ENCODE measurements around the gene TIAM1.

Gene TIAM1

DNA sequence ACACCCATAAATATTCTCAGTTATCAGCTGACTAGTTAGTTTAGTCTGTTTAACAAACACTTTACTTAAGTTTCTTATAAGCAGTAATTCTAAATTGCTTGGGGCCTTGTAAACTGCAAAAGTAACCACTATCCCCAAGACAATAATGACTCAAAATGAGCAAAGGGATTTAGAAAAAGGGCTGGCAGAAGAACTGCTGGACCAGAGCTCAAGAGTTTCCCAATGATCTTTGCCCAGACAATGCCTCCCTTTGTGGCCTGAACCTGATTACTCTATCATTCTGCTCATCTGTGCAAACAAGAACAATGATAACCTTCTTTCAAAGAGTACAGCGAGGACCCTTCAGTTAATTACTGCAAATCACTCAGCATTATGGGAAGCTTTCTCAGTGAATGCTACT, 123.5 kb downstream of the TIAM1 start:
- no peaks in the 10 kb centered on the region for H3K27me3 ChIP-seq (ENCODE audit: control insufficient read depth in 1 of 2, insufficient read depth in 2 of 2, low read length in 2 of 2)
- no peak overlapping the region for H3K27ac ChIP-seq (ENCODE audit: low read depth, low read length)
- H3K4me1 ChIP-seq (ENCODE audit: control insufficient read depth in 1 of 2, insufficient read depth in 2 of 2, low read length in 2 of 2): no peaks in the 10 kb centered on the region

DNA sequence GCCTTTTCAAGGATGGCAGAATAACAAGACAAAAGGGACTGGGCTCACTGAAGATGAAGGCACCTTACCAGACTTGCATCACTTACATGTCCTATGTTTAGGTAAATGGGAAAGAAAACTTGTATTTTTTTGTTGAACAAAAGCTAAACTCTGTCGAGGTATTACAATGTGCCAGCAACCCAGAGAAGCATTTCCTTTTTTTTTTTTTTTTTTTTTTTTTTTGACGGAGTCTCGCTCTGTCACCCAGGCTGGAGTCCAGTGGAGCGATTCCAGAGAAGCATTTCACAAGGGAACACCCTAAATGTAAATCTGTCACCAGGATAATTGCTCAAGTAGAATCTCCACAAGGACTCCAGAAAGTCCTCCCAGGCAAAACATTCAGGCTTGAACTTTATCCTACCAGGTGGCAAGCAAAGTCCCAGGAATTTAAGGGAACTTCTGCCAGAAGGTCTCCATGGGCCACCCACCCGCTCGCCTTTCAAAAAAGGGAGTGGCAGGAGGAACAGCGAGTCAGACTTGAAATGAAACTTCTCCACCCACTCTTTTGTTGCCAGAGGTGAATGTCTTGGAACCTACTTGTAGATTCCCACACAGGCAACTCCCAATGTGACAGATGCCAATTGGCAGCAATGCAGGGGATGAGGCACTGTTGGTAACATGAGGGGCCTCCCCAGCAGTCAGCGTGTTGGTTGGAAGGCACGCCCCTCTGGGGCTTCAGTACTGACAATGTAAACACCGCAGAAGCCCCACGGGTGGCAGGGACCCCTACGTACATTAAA, 125.0 kb downstream of the TIAM1 start:
- H3K4me1 ChIP-seq (ENCODE audit: control insufficient read depth in 1 of 2, insufficient read depth in 2 of 2, low read length in 2 of 2): no peaks in the 10 kb centered on the region
- no peaks in the 10 kb centered on the region for H3K9me3 ChIP-seq (ENCODE audit: control insufficient read depth in 1 of 2, low read length in 2 of 2)
- H3K4me3 ChIP-seq (ENCODE audit: low read depth in 1 of 2, low read length in 2 of 2): no peak overlapping the region
- no peaks in the 10 kb centered on the region for H3K27me3 ChIP-seq (ENCODE audit: control insufficient read depth in 1 of 2, insufficient read depth in 2 of 2, low read length in 2 of 2)
- H3K27ac ChIP-seq (ENCODE audit: low read depth, low read length): no peak overlapping the region
- H3K36me3 ChIP-seq (ENCODE audit: control insufficient read depth in 1 of 2, insufficient read depth in 2 of 2, low read length in 2 of 2): no peaks in the 10 kb centered on the region
- no peak overlapping the region for H3K9ac ChIP-seq (ENCODE audit: low read depth in 1 of 2, low read length in 2 of 2)

More for the DNA sequence above, 123.5 kb downstream of the TIAM1 start:
- Histone ChIP-seq H3K9me3 (ENCODE audit: control insufficient read depth in 1 of 2, low read length in 2 of 2) (no peaks in the 10 kb centered on the region), H3K4me3 (ENCODE audit: low read depth in 1 of 2, low read length in 2 of 2) (no peak overlapping the region), H3K36me3 (ENCODE audit: control insufficient read depth in 1 of 2, insufficient read depth in 2 of 2, low read length in 2 of 2) (no peaks in the 10 kb centered on the region), H3K9ac (ENCODE audit: low read depth in 1 of 2, low read length in 2 of 2) (no peak overlapping the region)

DNA sequence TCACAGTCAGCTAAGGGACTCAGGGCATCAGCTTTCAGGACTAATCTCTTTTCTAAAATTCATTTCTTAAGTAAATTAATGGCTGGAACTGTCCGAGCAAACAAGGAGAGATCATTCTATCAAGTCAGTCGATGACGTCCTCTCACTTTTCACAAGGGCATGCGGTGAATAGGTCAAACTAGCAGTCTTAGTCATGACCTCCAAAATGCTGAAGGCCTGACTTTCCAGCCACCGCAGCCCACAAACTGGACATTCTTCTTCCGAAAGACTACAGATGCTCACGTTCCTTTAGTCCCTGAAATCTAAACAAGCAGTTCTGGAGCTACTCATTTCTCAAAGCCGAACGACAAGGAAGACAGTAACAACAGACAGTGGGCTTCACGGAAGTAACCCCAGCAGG, 127.9 kb downstream of the TIAM1 start:
- no peaks in the 10 kb centered on the region for H3K36me3 ChIP-seq (ENCODE audit: control insufficient read depth in 1 of 2, insufficient read depth in 2 of 2, low read length in 2 of 2)
- no peaks in the 10 kb centered on the region for H3K27me3 ChIP-seq (ENCODE audit: control insufficient read depth in 1 of 2, insufficient read depth in 2 of 2, low read length in 2 of 2)
- no peak overlapping the region for H3K4me3 ChIP-seq (ENCODE audit: low read depth in 1 of 2, low read length in 2 of 2)
- H3K9me3 ChIP-seq (ENCODE audit: control insufficient read depth in 1 of 2, low read length in 2 of 2): no peaks in the 10 kb centered on the region
- H3K4me1 ChIP-seq (ENCODE audit: control insufficient read depth in 1 of 2, insufficient read depth in 2 of 2, low read length in 2 of 2): no peaks in the 10 kb centered on the region
- no peak overlapping the region for H3K9ac ChIP-seq (ENCODE audit: low read depth in 1 of 2, low read length in 2 of 2)
- H3K27ac ChIP-seq (ENCODE audit: low read depth, low read length): no peak overlapping the region

DNA sequence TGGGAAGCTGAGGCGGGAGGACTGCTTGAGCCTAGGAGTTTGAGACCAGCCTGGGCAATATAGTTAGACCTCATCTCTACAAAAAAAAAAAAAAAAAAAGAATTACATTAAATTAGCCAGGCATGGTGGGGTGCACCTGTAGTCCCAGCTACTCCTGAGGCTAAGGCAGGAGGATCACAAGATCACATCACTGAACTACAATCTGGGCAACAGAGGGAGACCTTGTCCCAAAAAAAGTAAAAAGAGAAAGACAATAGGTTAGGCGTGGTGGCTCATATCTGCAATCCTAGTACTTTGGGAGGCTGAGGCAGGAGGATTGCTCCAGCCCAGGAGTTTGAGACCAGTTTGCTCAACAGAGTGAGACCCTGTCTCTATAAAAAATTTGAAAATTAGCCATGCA, 130.3 kb downstream of the TIAM1 start:
- H3K27me3 ChIP-seq (ENCODE audit: control insufficient read depth in 1 of 2, insufficient read depth in 2 of 2, low read length in 2 of 2): no peaks in the 10 kb centered on the region
- no peak overlapping the region for H3K4me3 ChIP-seq (ENCODE audit: low read depth in 1 of 2, low read length in 2 of 2)
- no peaks in the 10 kb centered on the region for H3K36me3 ChIP-seq (ENCODE audit: control insufficient read depth in 1 of 2, insufficient read depth in 2 of 2, low read length in 2 of 2)
- no peaks in the 10 kb centered on the region for H3K9me3 ChIP-seq (ENCODE audit: control insufficient read depth in 1 of 2, low read length in 2 of 2)
- no peak overlapping the region for H3K9ac ChIP-seq (ENCODE audit: low read depth in 1 of 2, low read length in 2 of 2)
- no peaks in the 10 kb centered on the region for H3K4me1 ChIP-seq (ENCODE audit: control insufficient read depth in 1 of 2, insufficient read depth in 2 of 2, low read length in 2 of 2)
- no peak overlapping the region for H3K27ac ChIP-seq (ENCODE audit: low read depth, low read length)

DNA sequence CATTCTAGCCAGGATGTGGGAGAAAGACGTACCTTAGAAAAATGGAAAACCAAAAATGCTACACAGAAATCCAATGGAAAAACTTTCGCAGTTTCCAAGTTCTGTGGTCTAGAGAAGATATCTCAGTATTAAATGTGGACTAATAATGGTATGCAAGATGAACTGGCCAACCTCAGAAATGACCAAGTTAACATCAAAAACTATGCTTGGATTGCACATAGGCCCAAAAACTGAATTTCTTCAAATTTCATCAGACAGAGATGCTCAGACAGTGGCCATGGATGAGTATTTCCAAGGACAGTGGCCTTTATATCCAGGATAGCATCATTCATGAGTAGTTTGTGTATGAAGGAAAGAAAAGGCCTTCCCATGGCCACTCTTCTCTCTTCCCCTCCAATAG, 132.2 kb downstream of the TIAM1 start:
- no peaks in the 10 kb centered on the region for H3K36me3 ChIP-seq (ENCODE audit: control insufficient read depth in 1 of 2, insufficient read depth in 2 of 2, low read length in 2 of 2)
- H3K27ac ChIP-seq (ENCODE audit: low read depth, low read length): no peak overlapping the region
- H3K27me3 ChIP-seq (ENCODE audit: control insufficient read depth in 1 of 2, insufficient read depth in 2 of 2, low read length in 2 of 2): no peaks in the 10 kb centered on the region

DNA sequence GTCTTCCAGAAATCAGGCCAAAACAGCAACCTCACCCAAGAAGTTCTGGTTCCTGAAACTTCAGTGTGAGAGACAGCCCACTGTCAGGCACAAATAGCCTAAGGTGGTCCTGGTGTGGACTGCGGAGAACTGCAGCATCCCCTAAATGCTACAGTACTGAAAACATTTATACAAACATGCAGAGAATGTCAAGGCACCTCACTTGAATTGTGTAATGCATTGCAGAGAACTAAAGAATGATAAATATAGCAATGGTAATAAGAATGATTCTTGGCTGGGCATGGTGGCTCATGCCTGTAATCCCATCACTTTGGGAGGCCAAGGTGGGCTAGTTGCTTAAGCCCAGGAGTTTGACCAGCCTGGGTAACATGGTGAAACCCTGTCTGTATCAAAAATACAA, 138.6 kb downstream of the TIAM1 start:
- H3K36me3 ChIP-seq (ENCODE audit: control insufficient read depth in 1 of 2, insufficient read depth in 2 of 2, low read length in 2 of 2): no peaks in the 10 kb centered on the region
- H3K4me3 ChIP-seq (ENCODE audit: low read depth in 1 of 2, low read length in 2 of 2): no peak overlapping the region
- no peaks in the 10 kb centered on the region for H3K27me3 ChIP-seq (ENCODE audit: control insufficient read depth in 1 of 2, insufficient read depth in 2 of 2, low read length in 2 of 2)
- H3K4me1 ChIP-seq (ENCODE audit: control insufficient read depth in 1 of 2, insufficient read depth in 2 of 2, low read length in 2 of 2): no peaks in the 10 kb centered on the region
- H3K9me3 ChIP-seq (ENCODE audit: control insufficient read depth in 1 of 2, low read length in 2 of 2): no peaks in the 10 kb centered on the region
- H3K9ac ChIP-seq (ENCODE audit: low read depth in 1 of 2, low read length in 2 of 2): no peak overlapping the region
- no peak overlapping the region for H3K27ac ChIP-seq (ENCODE audit: low read depth, low read length)

More for the DNA sequence above, 132.2 kb downstream of the TIAM1 start:
- Histone ChIP-seq H3K4me3 (ENCODE audit: low read depth in 1 of 2, low read length in 2 of 2) (no peak overlapping the region), H3K9me3 (ENCODE audit: control insufficient read depth in 1 of 2, low read length in 2 of 2) (no peaks in the 10 kb centered on the region), H3K9ac (ENCODE audit: low read depth in 1 of 2, low read length in 2 of 2) (no peak overlapping the region), H3K4me1 (ENCODE audit: control insufficient read depth in 1 of 2, insufficient read depth in 2 of 2, low read length in 2 of 2) (no peaks in the 10 kb centered on the region)

DNA sequence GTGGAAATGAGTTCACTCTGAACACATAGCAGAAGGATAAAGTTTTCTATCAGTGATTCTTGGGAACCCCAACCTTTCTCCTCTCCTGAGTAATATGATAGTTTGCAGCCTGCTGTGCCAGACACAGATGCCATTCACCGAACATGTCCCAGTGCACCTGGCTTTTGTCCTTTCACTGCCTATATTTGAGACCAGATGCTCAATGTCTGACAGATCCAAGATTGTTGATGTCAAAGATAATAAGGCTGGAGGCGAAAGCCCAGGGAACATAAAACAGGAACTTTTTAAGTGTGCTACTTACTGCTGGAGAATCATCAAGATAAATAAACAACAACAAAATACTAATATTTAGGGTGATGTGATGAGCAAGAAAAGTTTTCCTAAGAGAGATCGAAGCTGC, 139.3 kb downstream of the TIAM1 start:
- Histone ChIP-seq H3K36me3 (ENCODE audit: control insufficient read depth in 1 of 2, insufficient read depth in 2 of 2, low read length in 2 of 2) (no peaks in the 10 kb centered on the region), H3K9me3 (ENCODE audit: control insufficient read depth in 1 of 2, low read length in 2 of 2) (no peaks in the 10 kb centered on the region), H3K9ac (ENCODE audit: low read depth in 1 of 2, low read length in 2 of 2) (no peak overlapping the region), H3K4me1 (ENCODE audit: control insufficient read depth in 1 of 2, insufficient read depth in 2 of 2, low read length in 2 of 2) (no peaks in the 10 kb centered on the region), H3K27me3 (ENCODE audit: control insufficient read depth in 1 of 2, insufficient read depth in 2 of 2, low read length in 2 of 2) (no peaks in the 10 kb centered on the region), H3K27ac (ENCODE audit: low read depth, low read length) (no peak overlapping the region), H3K4me3 (ENCODE audit: low read depth in 1 of 2, low read length in 2 of 2) (no peak overlapping the region)

DNA sequence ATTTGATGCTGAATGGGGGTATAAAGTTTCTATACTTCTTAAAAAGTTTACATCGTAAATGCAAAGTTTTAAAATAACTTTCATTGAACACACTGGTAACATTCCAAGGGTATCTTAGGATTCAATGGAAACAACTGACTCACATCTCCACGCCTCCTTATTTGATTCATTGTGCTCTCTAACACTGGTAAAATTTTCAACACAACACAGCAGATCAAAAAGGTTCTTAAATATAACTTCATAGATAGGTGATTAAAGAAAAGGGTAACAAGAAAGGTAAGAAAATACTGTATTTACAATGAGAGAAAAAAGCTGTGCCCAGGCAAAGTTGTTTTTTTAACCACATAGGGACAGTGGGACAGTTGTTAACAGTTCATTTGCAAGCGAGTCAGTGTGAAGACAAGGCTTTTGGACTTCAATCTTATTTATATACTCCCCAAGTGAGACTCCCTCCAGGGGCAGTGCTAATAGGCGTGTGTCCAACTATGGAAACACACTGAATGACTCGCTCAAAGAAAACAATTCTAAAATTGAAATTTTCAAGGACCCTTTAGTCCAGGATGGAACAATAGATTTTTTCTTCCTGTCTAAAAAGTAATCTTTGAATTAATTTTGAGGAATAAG, 140.5 kb downstream of the TIAM1 start:
- Histone ChIP-seq H3K9me3 (ENCODE audit: control insufficient read depth in 1 of 2, low read length in 2 of 2) (no peaks in the 10 kb centered on the region), H3K9ac (ENCODE audit: low read depth in 1 of 2, low read length in 2 of 2) (no peak overlapping the region), H3K27me3 (ENCODE audit: control insufficient read depth in 1 of 2, insufficient read depth in 2 of 2, low read length in 2 of 2) (no peaks in the 10 kb centered on the region), H3K4me3 (ENCODE audit: low read depth in 1 of 2, low read length in 2 of 2) (no peak overlapping the region), H3K36me3 (ENCODE audit: control insufficient read depth in 1 of 2, insufficient read depth in 2 of 2, low read length in 2 of 2) (no peaks in the 10 kb centered on the region), H3K4me1 (ENCODE audit: control insufficient read depth in 1 of 2, insufficient read depth in 2 of 2, low read length in 2 of 2) (no peaks in the 10 kb centered on the region), H3K27ac (ENCODE audit: low read depth, low read length) (no peak overlapping the region)

DNA sequence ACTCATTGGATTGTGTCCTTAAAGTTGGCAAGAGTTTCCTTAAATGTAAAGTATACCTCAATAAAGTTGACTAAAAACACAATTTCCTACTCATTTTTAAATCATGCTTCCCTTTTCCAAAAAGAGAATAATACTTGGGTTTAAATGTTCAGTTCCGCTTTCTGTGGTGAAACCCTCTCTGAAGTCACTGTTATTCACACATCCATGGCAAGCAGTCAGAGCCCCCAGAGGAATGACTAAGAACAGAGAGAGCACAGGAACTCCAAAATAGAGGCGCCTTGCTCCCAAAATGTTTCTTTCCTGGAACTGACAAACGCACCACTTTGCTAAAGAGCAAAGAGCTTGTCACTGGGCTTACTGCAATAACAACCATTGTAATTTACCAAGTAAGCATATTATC, 142.5 kb downstream of the TIAM1 start:
- Histone ChIP-seq H3K4me3 (ENCODE audit: low read depth in 1 of 2, low read length in 2 of 2) (no peak overlapping the region), H3K36me3 (ENCODE audit: control insufficient read depth in 1 of 2, insufficient read depth in 2 of 2, low read length in 2 of 2) (no peaks in the 10 kb centered on the region), H3K9ac (ENCODE audit: low read depth in 1 of 2, low read length in 2 of 2) (no peak overlapping the region), H3K4me1 (ENCODE audit: control insufficient read depth in 1 of 2, insufficient read depth in 2 of 2, low read length in 2 of 2) (no peaks in the 10 kb centered on the region), H3K9me3 (ENCODE audit: control insufficient read depth in 1 of 2, low read length in 2 of 2) (no peaks in the 10 kb centered on the region), H3K27me3 (ENCODE audit: control insufficient read depth in 1 of 2, insufficient read depth in 2 of 2, low read length in 2 of 2) (no peaks in the 10 kb centered on the region), H3K27ac (ENCODE audit: low read depth, low read length) (no peak overlapping the region)

DNA sequence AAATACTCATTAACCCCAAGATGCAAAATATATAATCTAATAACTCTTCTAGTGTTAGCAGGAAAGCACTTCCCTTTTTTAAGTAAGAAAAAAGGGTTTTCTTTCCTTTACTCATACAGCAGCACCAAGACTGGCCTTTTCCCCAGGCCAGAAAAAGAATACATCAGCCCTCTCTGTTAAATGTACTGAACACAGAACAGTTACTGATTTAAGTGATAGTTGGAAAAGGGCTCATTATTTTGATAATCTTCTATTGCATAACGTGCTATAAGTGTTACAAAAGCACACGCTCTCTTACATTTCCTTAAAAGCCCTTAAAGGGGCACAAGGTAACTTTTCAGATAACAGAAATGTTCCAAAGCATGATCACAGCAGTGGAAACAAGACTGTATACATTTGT, 142.9 kb downstream of the TIAM1 start:
- H3K27ac ChIP-seq (ENCODE audit: low read depth, low read length): no peak overlapping the region
- no peak overlapping the region for H3K4me3 ChIP-seq (ENCODE audit: low read depth in 1 of 2, low read length in 2 of 2)
- H3K9me3 ChIP-seq (ENCODE audit: control insufficient read depth in 1 of 2, low read length in 2 of 2): no peaks in the 10 kb centered on the region
- H3K36me3 ChIP-seq (ENCODE audit: control insufficient read depth in 1 of 2, insufficient read depth in 2 of 2, low read length in 2 of 2): no peaks in the 10 kb centered on the region
- H3K27me3 ChIP-seq (ENCODE audit: control insufficient read depth in 1 of 2, insufficient read depth in 2 of 2, low read length in 2 of 2): no peaks in the 10 kb centered on the region
- H3K9ac ChIP-seq (ENCODE audit: low read depth in 1 of 2, low read length in 2 of 2): no peak overlapping the region
- no peaks in the 10 kb centered on the region for H3K4me1 ChIP-seq (ENCODE audit: control insufficient read depth in 1 of 2, insufficient read depth in 2 of 2, low read length in 2 of 2)

Measured in duodenal mucosa (tissue), 2 donors.